ENCODE measurements around the gene NMRAL1.

The NMRAL1 gene

GRCh38 chr16:4433228-4433627 lies 41.2 kb downstream of the NMRAL1 start:
- no peak overlapping the region for H3K27ac ChIP-seq
- DNase-seq (ENCODE audit: low read depth, low spot score) = no peak

- no peak for DNase-seq (ENCODE audit: low read depth, low spot score)
- no peak overlapping the region for H3K27ac ChIP-seq
Observed at GRCh38 chr16:4431023-4431422, 43.4 kb downstream of the NMRAL1 start.

GRCh38 chr16:4428500-4428899 lies 45.9 kb downstream of the NMRAL1 start:
- DNase-seq (ENCODE audit: low read depth, low spot score) = peak; percentile 50
- peak overlapping the region; percentile 43 for H3K27ac ChIP-seq

DNA sequence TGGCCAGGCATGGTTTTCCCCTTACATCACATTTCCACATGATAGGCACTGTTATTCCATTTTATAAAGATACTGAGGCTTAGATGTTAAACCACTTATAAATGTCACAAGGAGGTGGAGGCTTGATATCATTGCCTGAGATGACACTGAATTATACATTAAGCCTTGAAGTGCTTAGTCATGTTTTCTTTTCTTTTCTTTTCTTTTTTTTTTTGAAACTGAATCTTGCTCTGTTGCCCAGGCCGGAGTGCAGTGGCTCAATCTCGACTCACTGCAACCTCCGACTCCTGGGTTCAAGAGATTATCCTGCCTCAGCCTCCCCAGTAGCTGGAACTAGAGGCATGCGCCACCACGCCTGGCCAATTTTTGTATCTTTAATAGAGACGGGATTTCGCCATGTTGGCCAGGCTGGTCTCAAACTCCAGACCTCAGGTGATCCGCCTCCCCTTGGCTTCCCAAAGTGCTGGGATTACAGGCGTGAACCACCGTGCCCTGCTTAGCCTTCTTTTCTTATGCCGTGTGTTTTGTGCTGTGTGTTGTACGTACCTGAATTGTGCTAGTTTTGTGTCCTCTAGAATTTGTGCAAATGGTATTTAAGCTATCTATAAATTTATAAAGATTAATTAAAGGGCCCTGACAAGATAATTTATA lies 47.6 kb downstream of the NMRAL1 start:
- peak overlapping the region; percentile 91 for H3K27ac ChIP-seq
- DNase-seq (ENCODE audit: low read depth, low spot score) = no peak

- DNase-seq (ENCODE audit: low read depth, low spot score) = no peak
Observed at GRCh38 chr16:4426021-4426684, 48.3 kb downstream of the NMRAL1 start.

GRCh38 chr16:4425378-4426020 lies 48.9 kb downstream of the NMRAL1 start, which contains the start of gene DNAJA3:
Gene DNAJA3 (plus strand): TSS chr16:4425868. CDS start chr16:4425882, 14 bp downstream.
- H3K27ac ChIP-seq = peak within 1 kb of the TSS; percentile 91
- peak; percentile 88 for DNase-seq (ENCODE audit: low read depth, low spot score)

More at GRCh38 chr16:4426021-4426684, 48.3 kb downstream of the NMRAL1 start:
- H3K27ac ChIP-seq = peak overlapping the region; percentile 91

- DNase-seq (ENCODE audit: low read depth, low spot score) = no peak
- no peak overlapping the region for H3K27ac ChIP-seq
Observed at GRCh38 chr16:4420505-4421105, 53.8 kb downstream of the NMRAL1 start.

DNA sequence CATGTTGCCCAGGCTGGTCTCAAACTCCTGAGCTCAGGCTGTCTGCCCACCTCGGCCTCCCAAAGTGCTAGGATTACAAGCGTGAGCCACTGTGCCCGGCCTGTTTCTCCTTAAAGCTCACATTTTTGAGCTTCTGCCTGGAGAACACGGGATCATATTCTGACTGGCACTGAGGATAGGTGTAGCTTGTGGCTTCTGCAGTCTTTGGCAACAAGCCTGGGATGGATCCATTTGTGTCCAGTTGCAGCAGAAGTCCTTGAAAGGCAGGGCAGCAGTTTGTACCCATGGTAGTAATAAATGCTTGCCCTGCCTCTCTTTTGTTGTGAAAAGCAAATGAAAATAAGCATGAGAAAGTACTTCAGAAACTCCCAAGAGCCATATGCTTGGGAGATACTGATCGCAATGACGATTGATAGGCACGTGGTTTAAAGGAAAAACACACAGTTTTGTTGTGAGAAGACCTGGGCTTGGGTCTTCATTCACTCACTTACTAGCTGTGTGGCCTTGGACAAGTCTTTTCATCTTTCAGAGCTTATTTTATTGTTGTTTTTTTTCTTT lies 54.9 kb downstream of the NMRAL1 start:
- DNase-seq (ENCODE audit: low read depth, low spot score) = no peak

GRCh38 chr16:4416200-4417032 lies 58.0 kb downstream of the NMRAL1 start, which contains the start of gene CORO7:
Gene CORO7 (minus strand): TSS chr16:4416596. CDS start chr16:4416518, 78 bp downstream.
- DNase-seq (ENCODE audit: low read depth, low spot score) = no peak
- H3K27ac ChIP-seq = peak within 1 kb of the TSS; percentile 69

More for the DNA sequence above, 54.9 kb downstream of the NMRAL1 start:
- no peak overlapping the region for H3K27ac ChIP-seq

DNA sequence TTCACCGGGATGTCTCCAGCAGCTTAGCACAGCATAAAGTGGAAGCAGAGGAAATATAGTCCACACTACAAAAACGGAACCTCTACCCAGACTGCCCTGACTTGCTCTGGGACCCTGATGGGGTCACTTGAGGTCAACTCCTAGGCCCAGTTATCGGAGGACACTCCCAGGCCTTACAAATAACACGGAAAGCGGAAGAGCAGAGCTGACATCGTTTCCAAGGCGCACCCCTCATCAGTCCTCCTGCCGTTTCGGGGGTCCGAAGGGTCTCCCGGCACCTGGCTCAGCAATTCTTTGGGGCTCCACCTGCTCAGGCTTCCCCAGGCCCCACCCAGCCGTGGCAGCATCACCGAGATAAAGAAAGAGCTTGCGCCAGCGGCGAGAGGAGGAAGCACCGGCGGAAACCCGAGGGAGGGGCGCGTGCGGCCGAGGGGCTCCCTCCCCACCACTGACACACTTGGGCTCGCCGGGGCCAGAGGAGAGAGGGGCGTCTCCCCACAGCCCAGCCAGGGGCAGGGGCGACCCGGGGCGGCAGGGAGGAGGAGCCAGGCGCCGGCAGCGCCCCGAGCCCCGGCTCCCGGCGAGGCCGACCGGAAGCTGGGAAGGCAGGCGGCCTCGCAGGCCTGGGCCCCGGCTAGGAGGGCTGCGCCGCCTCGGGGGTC lies 58.8 kb downstream of the NMRAL1 start:
- H3K27ac ChIP-seq = peak overlapping the region; percentile 69
- DNase-seq (ENCODE audit: low read depth, low spot score) = no peak

DNA sequence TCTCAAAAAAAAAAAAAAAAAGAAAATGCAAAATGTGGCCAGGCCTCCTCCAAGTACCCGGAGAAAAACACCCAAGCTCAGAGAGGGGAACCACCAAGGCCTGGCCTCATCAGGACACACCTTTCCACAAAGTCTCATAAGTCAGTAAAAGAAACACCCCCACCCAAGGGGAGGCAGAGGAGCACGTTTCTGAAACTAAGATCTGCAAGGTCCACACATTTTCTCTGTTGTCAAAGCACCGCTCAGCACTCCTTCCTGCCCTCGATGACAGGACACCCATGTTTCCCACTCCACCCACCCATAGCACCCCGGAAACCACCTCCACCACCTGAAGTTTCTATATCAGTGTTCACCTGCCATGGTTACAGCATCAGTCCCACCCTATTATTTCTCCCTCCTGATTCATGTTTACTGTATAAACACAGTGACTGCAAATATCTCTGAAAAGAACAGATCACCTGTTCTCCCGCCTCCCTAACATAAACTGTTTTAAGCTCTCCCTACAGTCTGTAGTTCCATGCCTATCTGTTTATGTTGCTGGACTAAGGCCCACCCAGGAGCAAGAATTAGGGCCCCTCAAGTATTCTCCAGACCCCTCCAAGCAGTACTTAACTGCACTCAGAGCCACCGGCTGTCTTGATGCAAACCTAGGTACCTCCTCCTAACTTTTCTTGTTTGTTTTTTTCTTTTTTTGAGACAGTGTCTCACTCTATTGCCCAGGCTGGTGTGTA lies 60.1 kb downstream of the NMRAL1 start:
- DNase-seq (ENCODE audit: low read depth, low spot score) = no peak
- no peak overlapping the region for H3K27ac ChIP-seq

- H3K27ac ChIP-seq = no peak overlapping the region
- DNase-seq (ENCODE audit: low read depth, low spot score) = no peak
Observed at GRCh38 chr16:4412854-4413253, 61.6 kb downstream of the NMRAL1 start.

DNA sequence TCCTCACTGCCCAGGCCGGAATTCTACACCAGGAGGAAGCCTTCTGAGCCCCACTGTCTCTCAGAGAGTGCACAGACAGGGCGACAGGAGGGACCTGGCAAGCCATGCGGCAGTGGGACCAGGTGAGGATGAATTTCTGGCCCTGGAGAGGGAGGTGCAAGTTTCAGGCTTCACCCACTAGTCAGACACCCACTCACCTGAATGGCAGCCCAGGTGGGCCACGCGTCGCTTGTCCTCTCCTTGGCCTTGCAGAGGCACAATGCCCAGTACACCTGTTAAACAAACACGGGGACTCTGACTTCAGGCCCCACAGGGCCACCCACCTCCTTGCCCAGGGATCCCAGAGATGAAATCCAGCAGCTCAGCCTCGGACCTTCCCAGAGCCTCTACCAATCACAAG lies 62.3 kb downstream of the NMRAL1 start:
- DNase-seq (ENCODE audit: low read depth, low spot score) = no peak
- H3K27ac ChIP-seq = no peak overlapping the region
